Breast epithelium (tissue), 4 donors: Measurements from ENCODE around the gene SLC22A31. TPM values are rescaled to one million over a fixed set of nuclear protein-coding genes. Genes with fewer than 3 reads are reported as not detected.
"Not testable (repeated sequence)": the region's sequence is repeated elsewhere in the genome, so short reads cannot be mapped to it uniquely, and the experiment has no call there.

Source experiments
- DNase-seq, 2 donors: peaks; one replicate each; pipeline ENCODE4 v3.0.0-alpha.2; 2019; ENCODE audit warnings: low spot score in 2 of 2
- H3K27ac ChIP-seq, 2 donors: fragments of 200-600 bp; sonication (generic) in 1 of 2; one replicate each; pipeline ENCODE4 v1.5.1; 2016 to 2019; ENCODE audit warnings: mild to moderate bottlenecking in 1 of 2
- H3K27me3 ChIP-seq, 2 donors: fragments of 200-600 bp; sonication (generic) in 1 of 2; one replicate each; pipeline versions ENCODE4 v1.5.1 to v1.6.0; 2017 to 2019; ENCODE audit warnings: control low read depth in 1 of 2, mild to moderate bottlenecking in 1 of 2
- H3K36me3 ChIP-seq: fragments of 200-600 bp; one replicate; pipeline ENCODE4 v1.5.1; 2019
- H3K4me1 ChIP-seq, 2 donors: fragments of 200-600 bp; sonication (generic); one replicate each; pipeline ENCODE4 v1.5.1; 2016 to 2019; ENCODE audit warnings: control low read depth in 1 of 2
- H3K4me3 ChIP-seq, 3 donors: fragments of 200-600 bp; sonication (generic); 1 replicate in 2 of 3; 2 replicates in 1 of 3; pipeline ENCODE4 v1.5.1; 2016 to 2019; ENCODE audit warnings: mild to moderate bottlenecking in 3 of 3, moderate library complexity in 2 of 3
- H3K9me3 ChIP-seq, 2 donors: fragments of 200-600 bp; sonication (generic) in 1 of 2; one replicate each; pipeline ENCODE4 v1.5.1; 2016 to 2019; ENCODE audit warnings: control low read depth in 1 of 2
- CTCF ChIP-seq, 3 donors: fragments of 450-650 bp; IDR thresholded peaks; one replicate each; pipeline ENCODE4 v1.5.1; 2016 to 2017; ENCODE audit warnings: antibody characterized with exemption in 3 of 3, mild to moderate bottlenecking in 3 of 3, moderate library complexity in 3 of 3
- POLR2A ChIP-seq: fragments of 450-650 bp; IDR thresholded peaks from one replicate; pipeline ENCODE4 v1.6.1; 2016; ENCODE audit warnings: antibody characterized with exemption, mild to moderate bottlenecking, moderate library complexity
- POLR2AphosphoS5 ChIP-seq, 3 donors: sonication (generic); formaldehyde crosslinking; IDR thresholded peaks; one replicate each; pipeline ENCODE4 v1.6.1; 2017; ENCODE audit warnings: antibody characterized with exemption in 3 of 3
- intact Hi-C: fragments of 100-400 bp; cut with DNase I; formaldehyde crosslinking; loops from one replicate; pipeline ENCODE4 v1.15.1; 2023; ENCODE audit warnings: low total_unique reads
- total RNA-seq, 3 donors: library from RNA; depleted of rRNA; stranded (reverse); fragments of >200 nt; gene quantifications; one replicate each; pipeline ENCODE4 v1.1.0, GENCODE V29; 2016

SLC22A31 gene
- total RNA-seq = not detected

DNA sequence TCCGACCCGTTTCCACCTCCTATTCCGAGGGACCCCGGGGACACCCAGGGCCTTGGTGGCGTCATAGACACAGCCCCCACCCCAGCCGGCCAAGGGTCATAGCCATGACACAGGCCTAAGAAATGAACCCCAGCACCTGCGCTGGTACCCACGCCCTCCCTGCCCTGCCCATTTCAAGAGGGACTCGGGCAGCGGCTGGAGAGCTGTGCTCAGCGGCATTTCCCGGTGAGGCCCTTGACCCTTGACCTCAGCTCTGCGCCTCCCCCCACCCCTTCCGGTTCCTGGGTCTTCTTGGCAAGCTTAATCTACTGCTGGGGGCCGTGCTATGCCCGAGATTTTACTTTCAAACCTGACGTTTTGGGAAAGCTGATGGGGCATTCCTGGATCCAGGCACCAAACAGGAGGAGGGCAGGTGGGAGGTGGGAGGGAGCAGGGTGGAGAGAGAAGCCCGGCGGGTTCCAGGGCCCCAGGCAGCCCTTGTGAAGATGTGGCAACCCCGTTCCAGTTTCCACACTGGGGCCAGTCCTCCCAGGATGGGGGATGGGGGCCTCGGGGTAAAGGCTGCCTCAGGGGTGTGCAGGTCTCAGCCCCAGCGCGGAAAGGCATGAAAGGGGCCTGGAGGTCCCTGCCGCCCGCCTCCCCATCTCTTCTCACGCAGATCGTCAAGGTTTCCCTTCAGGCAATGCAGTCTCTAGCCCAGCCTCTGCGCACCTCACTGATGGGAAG is at the start of gene SLC22A31:
Gene SLC22A31, minus strand, starts transcription at position 414 of the 726 bp plus-strand sequence. Its CDS starts 36 bp downstream, at position 378.
- TF ChIP-seq POLR2A = no peak
- no peak for TF ChIP-seq CTCF (IDR thresholded peaks at IDR 0.05)
- TF ChIP-seq POLR2AphosphoS5 (IDR thresholded peaks at IDR 0.05) = no peak

DNA sequence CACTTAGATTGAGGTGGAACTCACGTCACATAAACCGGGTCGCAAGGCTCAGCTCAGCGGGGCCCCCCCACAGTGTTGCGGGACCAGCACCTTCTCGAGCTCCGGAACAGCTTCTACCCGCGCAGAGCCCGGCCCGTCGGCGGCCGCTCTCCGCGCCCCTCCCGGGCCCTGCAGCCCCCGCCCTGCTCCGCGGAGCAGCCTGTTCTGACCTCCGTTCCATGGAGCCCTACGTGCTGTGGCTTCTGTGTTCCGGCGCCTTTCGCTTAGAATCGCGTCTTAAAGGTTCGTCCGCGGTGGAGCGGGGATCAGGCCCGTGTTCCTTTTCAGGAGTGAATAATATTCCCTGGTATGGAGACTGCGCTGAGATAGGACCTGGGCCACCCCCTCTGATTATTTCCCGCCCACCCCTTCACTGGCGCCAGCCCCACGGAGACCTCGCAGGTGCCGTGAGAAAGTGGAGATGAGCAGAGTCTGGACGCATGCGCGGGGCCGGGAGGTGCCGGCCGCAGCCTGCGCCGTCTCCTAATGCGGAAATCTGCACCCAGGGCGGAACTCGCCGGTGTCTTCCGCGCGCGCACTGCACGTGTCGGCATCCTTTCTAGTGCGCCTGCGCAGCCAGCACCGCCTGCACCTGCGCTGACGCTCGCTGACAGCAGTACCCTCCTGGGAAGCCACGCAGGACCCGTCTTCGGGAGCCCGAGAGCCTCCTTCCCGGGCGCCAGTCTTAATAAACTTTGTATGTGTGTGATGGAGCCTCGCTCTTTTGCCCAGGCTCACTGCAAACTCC is 48.1 kb upstream of the SLC22A31 start:
- TF ChIP-seq POLR2A = no peak
- no peak for TF ChIP-seq CTCF (IDR thresholded peaks at IDR 0.05)
- intact Hi-C loops = no loop called here

More for the DNA sequence above, at the start of gene SLC22A31:
- intact Hi-C loops = no loop called here
- Histone ChIP-seq H3K4me1 (peaks cover 0 to 9% of the 10 kb centered on the region in 2 donors), H3K27me3 (peaks cover 6 to 48% of the 10 kb centered on the region in 2 donors), H3K27ac (no peak within 1 kb of the TSS), H3K4me3 (peak within 1 kb of the TSS in 2 of 3 donors; percentile 45 to 68), H3K36me3 (no peaks in the 10 kb centered on the region), H3K9me3 (no peaks in the 10 kb centered on the region)
- no peak for DNase-seq

DNA sequence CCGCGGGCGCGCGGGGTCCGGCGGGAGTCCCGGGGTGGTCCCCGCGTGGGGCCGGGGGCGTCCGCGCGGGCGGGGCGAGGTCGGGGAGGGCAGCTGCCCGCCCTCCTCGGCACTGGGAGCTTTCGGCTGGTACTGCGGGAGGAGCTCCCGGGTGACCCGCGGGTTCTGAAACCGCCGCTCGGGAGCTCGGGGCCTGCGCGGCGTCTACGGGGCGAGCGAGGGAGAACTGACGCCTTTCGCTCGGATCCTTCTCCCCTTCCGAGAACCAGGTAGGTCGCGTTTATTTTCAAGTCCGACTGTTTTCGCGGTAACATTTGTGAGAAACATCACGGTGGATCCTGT is 47.4 kb upstream of the SLC22A31 start:
- Histone ChIP-seq H3K27ac (peak overlapping the region in 1 of 2 donors; percentile 46), H3K4me3 (peak overlapping the region; percentile 38 to 80 (median 56))
- H3K4me1 ChIP-seq, H3K9me3 ChIP-seq, H3K27me3 ChIP-seq, DNase-seq, intact Hi-C loops, H3K36me3 ChIP-seq: not testable (repeated sequence)

More for the DNA sequence above, 48.1 kb upstream of the SLC22A31 start:
- DNase-seq = peak in 1 of 2 donors; percentile 46
- Histone ChIP-seq H3K36me3 (no peaks in the 10 kb centered on the region), H3K4me3 (peak overlapping the region; percentile 38 to 80 (median 56)), H3K27ac (no peak overlapping the region), H3K4me1 (no peaks in the 10 kb centered on the region), H3K27me3 (no peaks in the 10 kb centered on the region), H3K9me3 (peaks cover 0 to 4% of the 10 kb centered on the region in 2 donors)

DNA sequence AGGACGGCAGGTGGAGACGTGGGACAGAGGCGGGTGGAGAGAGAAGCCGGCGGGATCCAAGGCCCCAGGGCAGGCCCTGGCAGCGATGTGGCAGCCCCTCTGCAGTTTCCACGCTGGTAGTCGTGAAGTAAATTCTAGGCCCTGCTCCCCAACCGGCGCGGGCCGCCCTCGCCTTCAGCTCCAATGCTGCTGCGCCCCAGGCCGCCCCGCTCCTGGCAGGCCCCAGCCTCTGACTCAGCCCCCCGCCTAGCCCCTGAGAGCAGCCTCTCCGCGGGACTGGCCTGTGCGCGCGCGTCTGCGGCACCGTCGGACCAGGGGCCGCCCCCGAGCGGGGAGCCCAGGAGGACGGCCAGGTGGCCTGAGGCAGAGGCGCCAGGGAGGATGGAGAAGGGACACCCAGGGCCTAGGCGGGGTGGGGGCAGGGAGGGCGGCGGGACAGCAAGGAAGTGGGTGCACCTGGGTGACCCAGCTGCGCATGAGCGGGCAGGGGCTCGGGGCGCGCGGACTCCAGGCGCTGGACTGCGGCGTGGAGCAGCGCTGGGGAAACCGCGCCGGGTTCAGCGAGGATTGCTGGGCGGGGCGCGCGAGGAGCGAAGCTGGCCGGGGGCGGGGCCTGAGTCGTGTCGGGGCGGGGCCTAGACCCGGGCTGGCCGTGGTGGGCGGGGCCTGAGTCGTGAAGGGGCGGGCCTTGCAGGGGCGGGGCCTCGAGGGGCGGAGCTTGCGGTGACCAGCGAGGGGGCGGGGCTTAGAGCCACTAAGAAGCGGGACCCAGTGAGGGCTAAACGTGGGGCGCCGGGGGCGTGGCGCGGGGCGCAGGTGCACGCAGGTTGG is 46.8 kb upstream of the SLC22A31 start:
- intact Hi-C loops = no loop called here
- peak overlapping the region in 1 of 2 donors; percentile 46 for H3K27ac ChIP-seq
- peak; percentile 69 to 95 for DNase-seq
- H3K4me1 ChIP-seq = no peaks in the 10 kb centered on the region
- H3K9me3 ChIP-seq = peaks cover 0 to 4% of the 10 kb centered on the region in 2 donors
- TF ChIP-seq POLR2A (no peak), POLR2AphosphoS5 (IDR thresholded peaks at IDR 0.05) (no peak), CTCF (IDR thresholded peaks at IDR 0.05) (no peak)
- H3K4me3 ChIP-seq = peak overlapping the region; percentile 38 to 80 (median 56)
- no peaks in the 10 kb centered on the region for H3K27me3 ChIP-seq
- H3K36me3 ChIP-seq = no peaks in the 10 kb centered on the region

GRCh38 chr16:89246383-89246902 is 46.1 kb upstream of the SLC22A31 start:
- H3K4me3 ChIP-seq = peak overlapping the region in 2 of 3 donors; percentile 56 to 80
- peaks cover 0 to 4% of the 10 kb centered on the region in 2 donors for H3K9me3 ChIP-seq
- TF ChIP-seq POLR2AphosphoS5 (IDR thresholded peaks at IDR 0.05) (no peak), POLR2A (no peak), CTCF (IDR thresholded peaks at IDR 0.05) (no peak)
- H3K27me3 ChIP-seq = no peaks in the 10 kb centered on the region
- no peak for DNase-seq
- H3K36me3 ChIP-seq = no peaks in the 10 kb centered on the region
- intact Hi-C loops = no loop called here
- H3K27ac ChIP-seq = no peak overlapping the region
- H3K4me1 ChIP-seq = no peaks in the 10 kb centered on the region
